SK-N-SH treated with all-trans-retinoic acid at 6 μM for 48 hours (cell line): ENCODE measurements around the gene SCN8A.

Experiments used
- ATAC-seq: fragments of 200-7000 bp; cut with Tn5 transposase; 3 replicates; pipeline ENCODE4 v1.9.1; 2020; ENCODE audit warnings: mild to moderate bottlenecking, moderate library complexity
- ARNTL ChIP-seq: fragments of 450-650 bp; formaldehyde crosslinking; IDR thresholded peaks from 2 replicates; pipeline ENCODE4 v1.5.0; 2020; ENCODE audit warnings: low read depth, mild to moderate bottlenecking, moderate library complexity, borderline replicate concordance
- BACH2 ChIP-seq: fragments of 250-450 bp; sonication (Bioruptor Pico); IDR thresholded peaks from 2 replicates; pipeline ENCODE4 v1.9.0; 2021; ENCODE audit warnings: mild to moderate bottlenecking, borderline replicate concordance
- CREB5 ChIP-seq: fragments of 250-450 bp; sonication (Bioruptor Pico); IDR thresholded peaks from 2 replicates; pipeline ENCODE4 v1.5.1; 2020; ENCODE audit warnings: low read depth, mild to moderate bottlenecking, moderate library complexity
- CSDC2 ChIP-seq: fragments of 250-450 bp; sonication (Bioruptor Pico); IDR thresholded peaks from 2 replicates; pipeline ENCODE4 v1.5.0; 2020; ENCODE audit warnings: mild to moderate bottlenecking, moderate library complexity
- CSRNP3 ChIP-seq: fragments of 250-450 bp; sonication (Bioruptor Pico); IDR thresholded peaks from 2 replicates; pipeline ENCODE4 v1.5.1; 2021; ENCODE audit warnings: mild to moderate bottlenecking, moderate library complexity
- GLIS3 ChIP-seq: fragments of 250-450 bp; sonication (Bioruptor Pico); IDR thresholded peaks from 2 replicates; pipeline ENCODE4 v1.5.0; 2020; ENCODE audit warnings: mild to moderate bottlenecking, moderate library complexity
- ISL1 ChIP-seq: fragments of 250-450 bp; sonication (Bioruptor Pico); IDR thresholded peaks from 2 replicates; pipeline ENCODE4 v2.1.2; 2022; ENCODE audit warnings: mild to moderate bottlenecking, moderate library complexity
- OSR1 ChIP-seq: fragments of 250-450 bp; sonication (Bioruptor Pico); IDR thresholded peaks from 2 replicates; pipeline ENCODE4 v1.8.0; 2022; ENCODE audit warnings: moderate library complexity, mild to moderate bottlenecking, inconsistent platforms
- PATZ1 ChIP-seq: fragments of 250-450 bp; sonication (Bioruptor Pico); IDR thresholded peaks from 2 replicates; pipeline ENCODE4 v1.8.0; 2020; ENCODE audit warnings: mild to moderate bottlenecking, moderate library complexity, borderline replicate concordance
- POU6F1 ChIP-seq: fragments of 250-450 bp; sonication (Bioruptor Pico); IDR thresholded peaks from 2 replicates; pipeline ENCODE4 v1.8.0; 2021; ENCODE audit warnings: low read depth, mild to moderate bottlenecking, moderate library complexity, borderline replicate concordance
- PPARA ChIP-seq: fragments of 250-450 bp; sonication (Bioruptor Pico); IDR thresholded peaks from 2 replicates; pipeline ENCODE4 v1.5.0; 2020; ENCODE audit warnings: mild to moderate bottlenecking, borderline replicate concordance
- RARB ChIP-seq: fragments of 250-450 bp; sonication (Bioruptor Pico); IDR thresholded peaks from 2 replicates; pipeline ENCODE4 v1.8.0; 2021; ENCODE audit warnings: mild to moderate bottlenecking, moderate library complexity
- SNAI2 ChIP-seq: fragments of 250-450 bp; sonication (Bioruptor Pico); IDR thresholded peaks from 2 replicates; pipeline ENCODE4 v1.5.0; 2020; ENCODE audit warnings: mild to moderate bottlenecking, moderate library complexity
- TCF4 ChIP-seq: fragments of 250-450 bp; sonication (Bioruptor Pico); IDR thresholded peaks from 2 replicates; pipeline ENCODE4 v1.8.0; 2021; ENCODE audit warnings: mild to moderate bottlenecking, moderate library complexity, borderline replicate concordance
- TOX ChIP-seq: fragments of 250-450 bp; sonication (Bioruptor Pico); IDR thresholded peaks from 2 replicates; pipeline ENCODE4 v1.8.0; 2021; ENCODE audit warnings: mild to moderate bottlenecking, moderate library complexity, borderline replicate concordance
- TSHZ2 ChIP-seq: fragments of 250-450 bp; sonication (Bioruptor Pico); IDR thresholded peaks from 2 replicates; pipeline ENCODE4 v1.5.0; 2020; ENCODE audit warnings: mild to moderate bottlenecking, moderate library complexity
- ZC3H10 ChIP-seq: fragments of 250-450 bp; sonication (Bioruptor Pico); IDR thresholded peaks from 2 replicates; pipeline ENCODE4 v1.5.1; 2021; ENCODE audit warnings: mild to moderate bottlenecking, moderate library complexity
- ZFP3 ChIP-seq: fragments of 250-450 bp; sonication (Bioruptor Pico); IDR thresholded peaks from 2 replicates; pipeline ENCODE4 v1.5.0; 2020; ENCODE audit warnings: mild to moderate bottlenecking, moderate library complexity
- ZFP30 ChIP-seq: fragments of 450-650 bp; formaldehyde crosslinking; IDR thresholded peaks from 2 replicates; pipeline ENCODE4 v1.5.0; 2022; ENCODE audit warnings: mild to moderate bottlenecking, moderate library complexity
- ZNF565 ChIP-seq: fragments of 450-650 bp; formaldehyde crosslinking; conservative IDR thresholded peaks from 2 replicates; pipeline ENCODE4 v1.5.0; 2020; ENCODE audit warnings: low read depth, mild to moderate bottlenecking, moderate library complexity
- ZNF70 ChIP-seq: fragments of 450-650 bp; formaldehyde crosslinking; IDR thresholded peaks from 2 replicates; pipeline ENCODE4 v1.5.0; 2020; ENCODE audit warnings: mild to moderate bottlenecking, moderate library complexity
- ZNF8 ChIP-seq: fragments of 450-650 bp; formaldehyde crosslinking; IDR thresholded peaks from 2 replicates; pipeline ENCODE4 v1.5.0; 2020; ENCODE audit warnings: mild to moderate bottlenecking, moderate library complexity

The SCN8A gene

GRCh38 chr12:51695241-51696010 lies 104.4 kb downstream of the SCN8A start:
- no peak for TF ChIP-seq RARB (CRISPR knock-in tag)
- no peak for TF ChIP-seq ZFP3 (CRISPR knock-in tag)
- TF ChIP-seq TCF4 (CRISPR knock-in tag), result no peak
- TF ChIP-seq CSRNP3 (CRISPR knock-in tag), result no peak
- no peak for TF ChIP-seq ZNF70 (CRISPR knock-in tag)
- no peak for TF ChIP-seq ZFP30 (CRISPR knock-in tag)
- TF ChIP-seq ZC3H10 (CRISPR knock-in tag), result no peak
- TF ChIP-seq SNAI2, result no peak
- TF ChIP-seq TSHZ2, result no peak
- TF ChIP-seq ISL1 (CRISPR knock-in tag), result no peak
- TF ChIP-seq ZNF565 (CRISPR knock-in tag), result no peak
- TF ChIP-seq TOX (CRISPR knock-in tag), result no peak
- TF ChIP-seq BACH2 (CRISPR knock-in tag), result no peak
- no peak for TF ChIP-seq PATZ1 (CRISPR knock-in tag)
- no peak for TF ChIP-seq POU6F1 (CRISPR knock-in tag)
- no peak for TF ChIP-seq CSDC2 (CRISPR knock-in tag)
- no peak for TF ChIP-seq PPARA (CRISPR knock-in tag)
- TF ChIP-seq ZNF8, result no peak
- TF ChIP-seq ARNTL (CRISPR knock-in tag), result no peak
- no peak for TF ChIP-seq CREB5 (CRISPR knock-in tag)

GRCh38 chr12:51699219-51699618 lies 108.2 kb downstream of the SCN8A start:
- TF ChIP-seq CREB5 (CRISPR knock-in tag), result no peak
- TF ChIP-seq TCF4 (CRISPR knock-in tag), result no peak
- no peak for TF ChIP-seq ZFP3 (CRISPR knock-in tag)
- TF ChIP-seq SNAI2, result no peak
- TF ChIP-seq TOX (CRISPR knock-in tag), result no peak
- no peak for TF ChIP-seq ZNF70 (CRISPR knock-in tag)
- no peak for TF ChIP-seq PPARA (CRISPR knock-in tag)
- no peak for TF ChIP-seq ZFP30 (CRISPR knock-in tag)
- TF ChIP-seq RARB (CRISPR knock-in tag), result no peak
- TF ChIP-seq CSDC2 (CRISPR knock-in tag), result no peak
- TF ChIP-seq BACH2 (CRISPR knock-in tag), result no peak
- no peak for TF ChIP-seq OSR1
- TF ChIP-seq ZC3H10 (CRISPR knock-in tag), result no peak
- TF ChIP-seq GLIS3 (CRISPR knock-in tag), result no peak
- TF ChIP-seq ZNF565 (CRISPR knock-in tag), result no peak
- no peak for TF ChIP-seq POU6F1 (CRISPR knock-in tag)
- no peak for TF ChIP-seq CSRNP3 (CRISPR knock-in tag)
- no peak for ATAC-seq

More at GRCh38 chr12:51695241-51696010, 104.4 kb downstream of the SCN8A start:
- ATAC-seq, result no peak
